ENCODE data around the gene KCTD20.
A peak's percentile ranks its signal among the peaks of the same experiment; 100 is the strongest.
"Not testable (repeated sequence)": the region's sequence is repeated elsewhere in the genome, so short reads cannot be mapped to it uniquely, and the experiment has no call there.

KCTD20 gene

DNA sequence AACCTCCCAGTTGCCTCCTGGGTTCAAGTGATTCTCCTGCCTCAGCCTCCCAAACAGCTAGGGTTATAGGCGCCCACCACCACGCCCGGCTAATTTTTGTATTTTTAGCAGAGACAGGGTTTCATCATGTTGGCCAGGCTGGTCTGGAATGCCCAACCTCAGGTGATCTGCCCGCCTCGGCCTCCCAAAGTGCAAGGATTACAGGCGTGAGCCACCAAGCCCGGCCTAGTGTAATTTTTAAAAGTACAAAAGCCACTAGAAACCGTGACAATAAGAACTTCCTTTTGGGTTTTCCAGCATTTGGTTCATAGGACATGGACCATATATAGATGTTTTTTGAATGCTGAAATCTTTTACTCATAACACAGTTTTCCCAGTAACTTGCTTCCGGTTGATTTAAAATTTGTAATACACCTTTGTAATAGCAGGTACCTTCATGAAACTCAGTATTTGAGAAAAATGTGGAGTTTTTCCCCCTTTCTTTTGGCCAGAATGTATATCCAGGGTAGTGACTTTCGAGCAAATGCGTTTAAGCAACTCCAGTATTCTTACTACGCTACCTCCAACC, 613 bp upstream of the KCTD20 start:
- TF ChIP-seq POLR2A (IDR thresholded peaks at IDR 0.05; ENCODE audit: low read depth, low read length) (no peak), TAF1 (IDR thresholded peaks at IDR 0.05; ENCODE audit: low read depth, low read length) (no peak), PAX5 (IDR thresholded peaks at IDR 0.05; ENCODE audit: insufficient read depth, low read length, severe bottlenecking) (no peak), POLR2AphosphoS5 (IDR thresholded peaks at IDR 0.05; ENCODE audit: low read depth, low read length) (no peak), SPI1 (IDR thresholded peaks at IDR 0.05; ENCODE audit: low read depth, low read length) (no peak), POU2F2 (IDR thresholded peaks at IDR 0.05; ENCODE audit: low read depth, low read length) (no peak)
- no peak for DNase-seq (ENCODE audit: insufficient read length, low spot score)
- no peak for FAIRE-seq

GRCh38 chr6:36443471-36444428, 950 bp downstream of the KCTD20 start:
- peak; percentile 15 for DNase-seq (ENCODE audit: insufficient read length, low spot score)
- peak; percentile 33 for FAIRE-seq
- 0 out of 2 replicates have a peak, but pooled peaks have one; percentile 37 for TF ChIP-seq SPI1 (IDR thresholded peaks at IDR 0.05; ENCODE audit: low read depth, low read length)
- TF ChIP-seq POLR2AphosphoS5 (IDR thresholded peaks at IDR 0.05; ENCODE audit: low read depth, low read length) = no peak

GRCh38 chr6:36444470-36444869, 1.7 kb downstream of the KCTD20 start:
- no peak for DNase-seq (ENCODE audit: insufficient read length, low spot score)
- FAIRE-seq = no peak
- TF ChIP-seq POLR2AphosphoS5 (IDR thresholded peaks at IDR 0.05; ENCODE audit: low read depth, low read length) = no peak
- TF ChIP-seq SPI1 (IDR thresholded peaks at IDR 0.05; ENCODE audit: low read depth, low read length) = no peak
- no peak for TF ChIP-seq POU2F2 (IDR thresholded peaks at IDR 0.05; ENCODE audit: low read depth, low read length)
- TF ChIP-seq PAX5 (IDR thresholded peaks at IDR 0.05; ENCODE audit: insufficient read depth, low read length, severe bottlenecking) = no peak
- no peak for TF ChIP-seq POLR2A (IDR thresholded peaks at IDR 0.05; ENCODE audit: low read depth, low read length)
- TF ChIP-seq TAF1 (IDR thresholded peaks at IDR 0.05; ENCODE audit: low read depth, low read length) = no peak

- FAIRE-seq (no peak), DNase-seq (ENCODE audit: insufficient read length, low spot score) (no peak)
- TF ChIP-seq SPI1 (IDR thresholded peaks at IDR 0.05; ENCODE audit: low read depth, low read length) = no peak
- no peak for TF ChIP-seq POLR2A (IDR thresholded peaks at IDR 0.05; ENCODE audit: low read depth, low read length)
- no peak for TF ChIP-seq POLR2AphosphoS5 (IDR thresholded peaks at IDR 0.05; ENCODE audit: low read depth, low read length)
- TF ChIP-seq POU2F2 (IDR thresholded peaks at IDR 0.05; ENCODE audit: low read depth, low read length) = no peak
- TF ChIP-seq PAX5 (IDR thresholded peaks at IDR 0.05; ENCODE audit: insufficient read depth, low read length, severe bottlenecking) = no peak
- TF ChIP-seq TAF1 (IDR thresholded peaks at IDR 0.05; ENCODE audit: low read depth, low read length) = no peak
Measured at GRCh38 chr6:36445621-36446020, 2.8 kb downstream of the KCTD20 start.

GRCh38 chr6:36449173-36449572, 6.4 kb downstream of the KCTD20 start:
- DNase-seq (ENCODE audit: insufficient read length, low spot score); FAIRE-seq: not testable (repeated sequence)

DNA sequence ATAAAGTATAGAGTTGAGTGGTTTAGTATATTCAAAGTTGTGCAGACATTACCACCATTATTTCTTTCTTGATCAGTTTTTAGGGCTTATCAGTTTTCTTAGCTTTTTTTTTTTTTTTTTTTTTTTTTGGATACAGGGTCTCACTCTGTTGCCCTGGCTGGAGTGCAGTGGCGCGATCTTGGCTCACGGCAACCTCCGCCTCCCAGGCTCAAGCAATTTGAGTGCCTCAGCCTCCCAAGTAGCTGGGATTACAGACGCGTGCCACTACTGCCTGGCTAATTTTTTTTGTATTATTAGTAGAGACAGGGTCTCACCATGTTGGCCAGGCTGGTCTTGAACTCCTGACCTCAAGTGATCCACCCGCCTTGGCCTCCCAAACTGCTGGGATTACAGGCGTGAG, 10.1 kb downstream of the KCTD20 start:
- not testable (repeated sequence) for DNase-seq (ENCODE audit: insufficient read length, low spot score); FAIRE-seq

DNA sequence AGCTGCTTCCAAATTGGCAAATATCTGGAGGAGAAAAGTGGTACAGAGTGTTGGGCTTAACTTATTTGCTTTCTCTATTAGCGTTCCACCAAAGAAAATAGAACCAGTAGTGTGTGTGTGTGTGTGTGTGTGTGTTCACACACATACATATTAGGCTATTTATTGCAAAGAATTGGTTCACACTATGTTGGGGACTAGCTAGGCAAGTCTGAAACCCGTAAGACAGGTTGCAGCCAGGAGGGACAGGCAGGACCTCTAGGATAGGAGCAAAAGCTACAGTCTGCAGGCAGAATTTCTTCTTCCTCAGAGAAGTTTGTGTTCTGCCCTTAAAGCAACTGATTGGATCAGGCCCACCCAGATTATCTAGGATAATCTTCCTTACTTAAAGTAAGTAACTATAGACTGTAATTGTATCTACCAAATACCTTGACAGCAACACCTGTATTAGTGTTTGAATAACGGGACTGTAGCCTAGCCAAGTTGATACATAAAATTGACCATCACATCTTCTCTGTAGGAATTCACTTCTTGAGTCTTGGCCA, 12.8 kb downstream of the KCTD20 start:
- DNase-seq (ENCODE audit: insufficient read length, low spot score) = no peak
- no peak for FAIRE-seq
- TF ChIP-seq POU2F2 (IDR thresholded peaks at IDR 0.05; ENCODE audit: low read depth, low read length) = no peak
- TF ChIP-seq TAF1 (IDR thresholded peaks at IDR 0.05; ENCODE audit: low read depth, low read length) = no peak

DNA sequence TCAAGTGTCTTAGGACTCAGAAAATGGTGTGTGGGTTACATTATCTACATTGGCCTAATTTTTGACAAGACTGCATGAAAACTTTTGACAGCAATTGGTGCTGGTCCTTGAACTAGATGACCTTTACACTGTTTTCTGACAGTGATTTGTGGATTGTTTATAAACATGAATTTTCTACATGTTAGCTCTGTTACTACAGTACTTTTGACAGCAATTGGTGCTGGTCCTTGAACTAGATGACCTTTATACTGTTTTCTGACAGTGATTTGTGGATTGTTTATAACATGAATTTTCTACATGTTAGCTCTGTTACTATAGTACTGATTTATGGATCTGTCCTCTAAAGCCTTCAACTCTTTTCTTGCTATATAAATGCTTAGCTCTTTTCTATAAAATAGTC, 16.7 kb downstream of the KCTD20 start:
- DNase-seq (ENCODE audit: insufficient read length, low spot score) (no peak), FAIRE-seq (no peak)
- no peak for TF ChIP-seq POU2F2 (IDR thresholded peaks at IDR 0.05; ENCODE audit: low read depth, low read length)
- no peak for TF ChIP-seq PAX5 (IDR thresholded peaks at IDR 0.05; ENCODE audit: insufficient read depth, low read length, severe bottlenecking)
- no peak for TF ChIP-seq SPI1 (IDR thresholded peaks at IDR 0.05; ENCODE audit: low read depth, low read length)
- TF ChIP-seq TAF1 (IDR thresholded peaks at IDR 0.05; ENCODE audit: low read depth, low read length) = no peak
- TF ChIP-seq POLR2A (IDR thresholded peaks at IDR 0.05; ENCODE audit: low read depth, low read length) = no peak
- no peak for TF ChIP-seq POLR2AphosphoS5 (IDR thresholded peaks at IDR 0.05; ENCODE audit: low read depth, low read length)

DNA sequence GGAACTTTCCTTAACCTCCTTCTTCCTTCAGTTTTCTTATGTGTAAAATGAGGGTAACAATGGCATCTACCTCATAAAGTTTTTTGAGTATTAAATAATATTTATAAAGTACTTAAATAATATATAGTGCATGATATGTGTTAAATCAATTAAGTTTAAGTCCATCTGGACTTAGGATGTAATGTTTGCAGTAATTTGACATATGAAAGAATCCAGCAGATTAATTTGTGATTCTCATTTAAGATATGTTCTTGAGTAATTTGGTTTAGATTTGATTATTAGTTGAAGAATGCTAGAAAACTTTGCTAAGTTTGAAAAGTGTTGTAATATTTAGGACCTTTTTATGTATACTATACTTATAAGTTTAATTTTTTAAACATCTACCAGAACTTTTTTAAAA, 18.1 kb downstream of the KCTD20 start:
- FAIRE-seq = no peak

GRCh38 chr6:36461646-36462045, 18.8 kb downstream of the KCTD20 start:
- DNase-seq (ENCODE audit: insufficient read length, low spot score) = no peak
- TF ChIP-seq PAX5 (IDR thresholded peaks at IDR 0.05; ENCODE audit: insufficient read depth, low read length, severe bottlenecking) = no peak
- 0 out of 2 replicates have a peak, but pooled peaks have one; percentile 19 for TF ChIP-seq SPI1 (IDR thresholded peaks at IDR 0.05; ENCODE audit: low read depth, low read length)
- no peak for TF ChIP-seq POLR2AphosphoS5 (IDR thresholded peaks at IDR 0.05; ENCODE audit: low read depth, low read length)
- FAIRE-seq = no peak

More for the DNA sequence above, 18.1 kb downstream of the KCTD20 start:
- no peak for DNase-seq (ENCODE audit: insufficient read length, low spot score)
- TF ChIP-seq PAX5 (IDR thresholded peaks at IDR 0.05; ENCODE audit: insufficient read depth, low read length, severe bottlenecking) (no peak), SPI1 (IDR thresholded peaks at IDR 0.05; ENCODE audit: low read depth, low read length) (no peak), POLR2AphosphoS5 (IDR thresholded peaks at IDR 0.05; ENCODE audit: low read depth, low read length) (no peak), POLR2A (IDR thresholded peaks at IDR 0.05; ENCODE audit: low read depth, low read length) (no peak)
